ENCODE results near the gene PARM1. TPM values are rescaled to one million over a fixed set of nuclear protein-coding genes. Genes with fewer than 3 reads are reported as not detected.

PARM1 gene
- total and polyA plus RNA-seq, 8 donors: 1.8 to 24.6 (median 8.4) TPM

- no peak for DNase-seq
- Histone ChIP-seq H3K9me3 (no peaks in the 10 kb centered on the region), H3K4me1 (peaks cover 6 to 31% (median 17%) of the 10 kb centered on the region in 4 donors), H3K36me3 (no peaks in the 10 kb centered on the region), H3K27me3 (no peaks in the 10 kb centered on the region), H3K27ac (no peak overlapping the region), H3K4me3 (no peak overlapping the region)
- 80 to 100% (median 91%) methylated on average over 1 of the region's 1 CpG for WGBS, 5 donors
- intact Hi-C loops (cut with DNase I; ENCODE audit: low total_unique reads): no loop called here
- TF ChIP-seq, protein P1, sequence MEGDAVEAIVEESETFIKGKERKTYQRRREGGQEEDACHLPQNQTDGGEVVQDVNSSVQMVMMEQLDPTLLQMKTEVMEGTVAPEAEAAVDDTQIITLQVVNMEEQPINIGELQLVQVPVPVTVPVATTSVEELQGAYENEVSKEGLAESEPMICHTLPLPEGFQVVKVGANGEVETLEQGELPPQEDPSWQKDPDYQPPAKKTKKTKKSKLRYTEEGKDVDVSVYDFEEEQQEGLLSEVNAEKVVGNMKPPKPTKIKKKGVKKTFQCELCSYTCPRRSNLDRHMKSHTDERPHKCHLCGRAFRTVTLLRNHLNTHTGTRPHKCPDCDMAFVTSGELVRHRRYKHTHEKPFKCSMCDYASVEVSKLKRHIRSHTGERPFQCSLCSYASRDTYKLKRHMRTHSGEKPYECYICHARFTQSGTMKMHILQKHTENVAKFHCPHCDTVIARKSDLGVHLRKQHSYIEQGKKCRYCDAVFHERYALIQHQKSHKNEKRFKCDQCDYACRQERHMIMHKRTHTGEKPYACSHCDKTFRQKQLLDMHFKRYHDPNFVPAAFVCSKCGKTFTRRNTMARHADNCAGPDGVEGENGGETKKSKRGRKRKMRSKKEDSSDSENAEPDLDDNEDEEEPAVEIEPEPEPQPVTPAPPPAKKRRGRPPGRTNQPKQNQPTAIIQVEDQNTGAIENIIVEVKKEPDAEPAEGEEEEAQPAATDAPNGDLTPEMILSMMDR (IDR thresholded peaks at IDR 0.05): no peak
- no peak for TF ChIP-seq POLR2AphosphoS5 (IDR thresholded peaks at IDR 0.05)
- no peak for TF ChIP-seq POLR2A (IDR thresholded peaks at IDR 0.05)
- TF ChIP-seq EP300 (IDR thresholded peaks at IDR 0.05): no peak
Measured at GRCh38 chr4:74971862-74972261, 38.9 kb downstream of the PARM1 start.

DNA sequence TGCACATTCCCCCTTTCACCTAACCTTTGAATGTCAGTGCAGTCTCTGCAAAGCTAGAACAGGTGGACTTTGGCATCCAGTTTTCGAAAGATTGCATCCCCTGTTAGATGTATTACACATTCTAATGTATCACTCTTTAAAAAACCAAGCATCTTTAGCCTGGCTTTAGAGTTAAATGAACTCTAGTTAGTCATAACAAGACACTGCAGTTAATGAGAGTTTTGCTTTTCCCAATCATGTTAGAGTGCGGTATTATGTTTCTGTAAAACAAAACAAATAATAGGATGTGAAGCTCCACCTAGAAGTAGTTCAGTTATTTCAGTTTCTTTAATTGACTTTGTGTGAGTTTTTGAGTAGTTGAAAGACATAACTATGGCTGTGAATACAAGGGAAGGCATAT, 42.2 kb downstream of the PARM1 start:
- Histone ChIP-seq H3K27me3 (no peaks in the 10 kb centered on the region), H3K4me3 (no peak overlapping the region), H3K36me3 (no peaks in the 10 kb centered on the region), H3K4me1 (peaks cover under 1 to 8% (median 6%) of the 10 kb centered on the region in 4 donors), H3K9me3 (peaks cover 0 to 19% (median 8%) of the 10 kb centered on the region in 4 donors), H3K27ac (no peak overlapping the region)
- no peak for TF ChIP-seq POLR2A (IDR thresholded peaks at IDR 0.05)
- no peak for TF ChIP-seq POLR2AphosphoS5 (IDR thresholded peaks at IDR 0.05)
- no peak for TF ChIP-seq EP300 (IDR thresholded peaks at IDR 0.05)
- TF ChIP-seq, protein P1 (IDR thresholded peaks at IDR 0.05): no peak
- intact Hi-C loops (cut with DNase I; ENCODE audit: low total_unique reads): no loop called here
- DNase-seq: no peak
- WGBS, 5 donors: 81 to 96% (median 95%) methylated on average over 2 of the region's 2 CpGs

- TF ChIP-seq, protein P1 (IDR thresholded peaks at IDR 0.05): no peak
- TF ChIP-seq POLR2AphosphoS5 (IDR thresholded peaks at IDR 0.05) (no peak), POLR2A (IDR thresholded peaks at IDR 0.05) (no peak), EP300 (IDR thresholded peaks at IDR 0.05) (no peak)
- intact Hi-C loops (cut with DNase I; ENCODE audit: low total_unique reads): no loop called here
Measured at GRCh38 chr4:74975848-74976824, 43.2 kb downstream of the PARM1 start.

DNA sequence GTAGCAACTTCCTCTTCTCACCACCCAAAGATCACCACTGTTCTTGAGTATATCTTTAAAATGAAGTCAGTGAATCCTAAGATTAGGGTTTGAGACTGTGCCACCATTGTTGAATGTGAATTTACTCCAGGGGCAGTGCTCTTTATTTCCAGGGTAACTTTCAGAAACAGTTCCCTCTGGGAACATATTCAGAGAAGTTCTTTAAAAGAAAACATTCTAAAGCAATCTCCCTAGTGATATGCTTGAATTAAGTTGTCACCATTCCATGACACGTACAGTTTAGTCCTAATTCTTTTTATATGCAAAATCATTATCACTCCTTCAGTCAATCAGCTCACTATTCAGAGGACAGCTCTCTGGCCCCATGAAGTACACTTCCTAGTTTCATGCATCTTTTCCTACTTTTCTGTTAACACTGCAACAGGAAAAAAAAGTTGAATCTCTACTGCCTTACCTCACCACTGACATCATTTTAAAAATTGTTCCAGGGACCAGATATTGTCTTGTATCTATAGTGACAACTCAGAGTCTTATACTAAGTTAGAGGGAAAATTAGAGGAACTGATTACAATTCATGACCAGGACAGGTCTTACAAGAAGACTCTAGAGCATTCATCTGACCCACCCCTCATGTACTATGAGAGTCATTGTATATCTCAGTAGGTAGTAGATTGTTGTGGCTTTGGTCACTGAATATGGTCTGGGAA, 49.8 kb downstream of the PARM1 start:
- intact Hi-C loops (cut with DNase I; ENCODE audit: low total_unique reads): no loop called here
- 56 to 79% (median 74%) methylated on average over 1 of the region's 1 CpG for WGBS, 5 donors

More at GRCh38 chr4:74975848-74976824, 43.2 kb downstream of the PARM1 start:
- Histone ChIP-seq H3K36me3 (no peaks in the 10 kb centered on the region), H3K4me1 (no peaks in the 10 kb centered on the region), H3K27ac (no peak overlapping the region), H3K27me3 (no peaks in the 10 kb centered on the region), H3K4me3 (no peak overlapping the region), H3K9me3 (peaks cover 0 to 19% (median 8%) of the 10 kb centered on the region in 4 donors)
- DNase-seq: no peak
- WGBS, 5 donors: 88 to 100% (median 98%) methylated on average over 1 to 2 of the region's 2 CpGs

More for the DNA sequence above, 49.8 kb downstream of the PARM1 start:
- no peak overlapping the region for H3K27ac ChIP-seq
- no peaks in the 10 kb centered on the region for H3K36me3 ChIP-seq
- no peak overlapping the region for H3K4me3 ChIP-seq
- H3K27me3 ChIP-seq: no peaks in the 10 kb centered on the region
- H3K4me1 ChIP-seq: no peaks in the 10 kb centered on the region
- peaks cover 0 to 17% (median 6%) of the 10 kb centered on the region in 4 donors for H3K9me3 ChIP-seq
- DNase-seq: no peak
- TF ChIP-seq POLR2AphosphoS5 (IDR thresholded peaks at IDR 0.05) (no peak), POLR2A (IDR thresholded peaks at IDR 0.05) (no peak), EP300 (IDR thresholded peaks at IDR 0.05) (no peak)
- TF ChIP-seq, protein P1 (IDR thresholded peaks at IDR 0.05): no peak
